HEK293 (cell line): ENCODE results near the gene ALOX5.

ENCODE experiments used
- YY1 ChIP-seq: fragments of 450-650 bp; formaldehyde crosslinking; IDR thresholded peaks from 2 replicates; pipeline ENCODE4 v1.5.1; 2018; ENCODE audit warnings: missing biosample characterization, missing genetic modification characterization
- ZNF214 ChIP-seq: fragments of 450-650 bp; formaldehyde crosslinking; IDR thresholded peaks from 2 replicates; pipeline ENCODE4 v1.5.1; 2017; ENCODE audit warnings: missing biosample characterization, mild to moderate bottlenecking, missing genetic modification characterization, borderline replicate concordance
- ZNF548 ChIP-seq: fragments of 450-650 bp; formaldehyde crosslinking; IDR thresholded peaks from 2 replicates; pipeline ENCODE4 v1.5.1; 2016; ENCODE audit warnings: missing biosample characterization, missing genetic modification characterization
- TF ChIP-seq, protein P1 (sequence below): fragments of 450-650 bp; formaldehyde crosslinking; IDR thresholded peaks from 2 replicates; pipeline ENCODE4 v1.5.1; 2016; ENCODE audit warnings: missing biosample characterization, missing genetic modification characterization
- TF ChIP-seq, protein P2 (sequence below): fragments of 450-650 bp; formaldehyde crosslinking; conservative IDR thresholded peaks from 2 replicates; pipeline ENCODE4 v1.5.1; 2016; ENCODE audit warnings: low read depth, missing biosample characterization, missing genetic modification characterization
- TF ChIP-seq, protein P3 (sequence below): fragments of 450-650 bp; formaldehyde crosslinking; IDR thresholded peaks from 2 replicates; pipeline ENCODE4 v1.5.1; 2016; ENCODE audit warnings: missing biosample characterization, missing genetic modification characterization
- TF ChIP-seq, protein P4 (sequence below): fragments of 450-650 bp; formaldehyde crosslinking; IDR thresholded peaks from 2 replicates; pipeline ENCODE4 v1.5.1; 2016; ENCODE audit warnings: missing biosample characterization, missing genetic modification characterization

DNA sequence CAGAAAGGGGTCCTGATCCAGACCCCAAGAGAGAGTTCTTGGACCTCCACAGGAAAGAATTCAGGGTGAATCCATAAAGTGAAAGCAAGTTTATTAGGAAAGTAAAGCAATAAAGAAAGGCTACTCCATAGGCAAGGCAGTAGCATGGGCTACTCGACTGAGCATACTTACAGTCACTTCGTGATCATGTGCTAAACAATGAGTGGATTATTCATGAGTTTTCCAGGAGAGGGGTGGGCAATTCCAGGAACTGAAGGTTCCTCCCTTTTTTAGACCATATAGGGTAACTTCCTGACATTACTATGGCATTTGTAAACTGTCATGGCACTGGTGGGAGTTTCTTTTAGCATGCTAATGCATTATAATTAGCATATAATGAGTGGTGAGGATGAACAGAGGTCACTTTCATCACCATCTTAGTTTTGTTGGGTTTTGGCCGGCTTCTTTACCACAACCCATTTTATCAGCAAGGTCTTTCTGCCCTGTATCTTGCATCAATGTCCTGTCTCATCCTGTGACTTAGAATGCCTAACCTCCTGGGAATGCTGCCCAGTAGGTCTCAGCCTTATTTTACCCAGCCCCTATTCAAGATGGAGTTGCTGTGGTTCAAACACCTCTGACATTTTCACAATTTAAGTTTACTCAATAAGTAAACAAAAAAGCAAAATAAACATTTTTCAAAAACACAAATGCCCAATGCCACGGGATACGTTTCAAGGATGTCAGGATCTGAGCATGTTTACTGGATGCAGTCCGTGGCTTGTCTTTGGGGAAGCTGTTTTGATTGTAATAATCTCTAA lies 37.0 kb downstream of the ALOX5 start:
- TF ChIP-seq, protein P1, sequence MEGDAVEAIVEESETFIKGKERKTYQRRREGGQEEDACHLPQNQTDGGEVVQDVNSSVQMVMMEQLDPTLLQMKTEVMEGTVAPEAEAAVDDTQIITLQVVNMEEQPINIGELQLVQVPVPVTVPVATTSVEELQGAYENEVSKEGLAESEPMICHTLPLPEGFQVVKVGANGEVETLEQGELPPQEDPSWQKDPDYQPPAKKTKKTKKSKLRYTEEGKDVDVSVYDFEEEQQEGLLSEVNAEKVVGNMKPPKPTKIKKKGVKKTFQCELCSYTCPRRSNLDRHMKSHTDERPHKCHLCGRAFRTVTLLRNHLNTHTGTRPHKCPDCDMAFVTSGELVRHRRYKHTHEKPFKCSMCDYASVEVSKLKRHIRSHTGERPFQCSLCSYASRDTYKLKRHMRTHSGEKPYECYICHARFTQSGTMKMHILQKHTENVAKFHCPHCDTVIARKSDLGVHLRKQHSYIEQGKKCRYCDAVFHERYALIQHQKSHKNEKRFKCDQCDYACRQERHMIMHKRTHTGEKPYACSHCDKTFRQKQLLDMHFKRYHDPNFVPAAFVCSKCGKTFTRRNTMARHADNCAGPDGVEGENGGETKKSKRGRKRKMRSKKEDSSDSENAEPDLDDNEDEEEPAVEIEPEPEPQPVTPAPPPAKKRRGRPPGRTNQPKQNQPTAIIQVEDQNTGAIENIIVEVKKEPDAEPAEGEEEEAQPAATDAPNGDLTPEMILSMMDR, result no peak
- TF ChIP-seq, protein P2, sequence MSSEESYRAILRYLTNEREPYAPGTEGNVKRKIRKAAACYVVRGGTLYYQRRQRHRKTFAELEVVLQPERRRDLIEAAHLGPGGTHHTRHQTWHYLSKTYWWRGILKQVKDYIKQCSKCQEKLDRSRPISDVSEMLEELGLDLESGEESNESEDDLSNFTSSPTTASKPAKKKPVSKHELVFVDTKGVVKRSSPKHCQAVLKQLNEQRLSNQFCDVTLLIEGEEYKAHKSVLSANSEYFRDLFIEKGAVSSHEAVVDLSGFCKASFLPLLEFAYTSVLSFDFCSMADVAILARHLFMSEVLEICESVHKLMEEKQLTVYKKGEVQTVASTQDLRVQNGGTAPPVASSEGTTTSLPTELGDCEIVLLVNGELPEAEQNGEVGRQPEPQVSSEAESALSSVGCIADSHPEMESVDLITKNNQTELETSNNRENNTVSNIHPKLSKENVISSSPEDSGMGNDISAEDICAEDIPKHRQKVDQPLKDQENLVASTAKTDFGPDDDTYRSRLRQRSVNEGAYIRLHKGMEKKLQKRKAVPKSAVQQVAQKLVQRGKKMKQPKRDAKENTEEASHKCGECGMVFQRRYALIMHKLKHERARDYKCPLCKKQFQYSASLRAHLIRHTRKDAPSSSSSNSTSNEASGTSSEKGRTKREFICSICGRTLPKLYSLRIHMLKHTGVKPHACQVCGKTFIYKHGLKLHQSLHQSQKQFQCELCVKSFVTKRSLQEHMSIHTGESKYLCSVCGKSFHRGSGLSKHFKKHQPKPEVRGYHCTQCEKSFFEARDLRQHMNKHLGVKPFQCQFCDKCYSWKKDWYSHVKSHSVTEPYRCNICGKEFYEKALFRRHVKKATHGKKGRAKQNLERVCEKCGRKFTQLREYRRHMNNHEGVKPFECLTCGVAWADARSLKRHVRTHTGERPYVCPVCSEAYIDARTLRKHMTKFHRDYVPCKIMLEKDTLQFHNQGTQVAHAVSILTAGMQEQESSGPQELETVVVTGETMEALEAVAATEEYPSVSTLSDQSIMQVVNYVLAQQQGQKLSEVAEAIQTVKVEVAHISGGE (tag by site-specific recombination), result no peak
- TF ChIP-seq ZNF214 (tag by site-specific recombination) (no peak), YY1 (no peak), ZNF548 (no peak)
- TF ChIP-seq, protein P3, sequence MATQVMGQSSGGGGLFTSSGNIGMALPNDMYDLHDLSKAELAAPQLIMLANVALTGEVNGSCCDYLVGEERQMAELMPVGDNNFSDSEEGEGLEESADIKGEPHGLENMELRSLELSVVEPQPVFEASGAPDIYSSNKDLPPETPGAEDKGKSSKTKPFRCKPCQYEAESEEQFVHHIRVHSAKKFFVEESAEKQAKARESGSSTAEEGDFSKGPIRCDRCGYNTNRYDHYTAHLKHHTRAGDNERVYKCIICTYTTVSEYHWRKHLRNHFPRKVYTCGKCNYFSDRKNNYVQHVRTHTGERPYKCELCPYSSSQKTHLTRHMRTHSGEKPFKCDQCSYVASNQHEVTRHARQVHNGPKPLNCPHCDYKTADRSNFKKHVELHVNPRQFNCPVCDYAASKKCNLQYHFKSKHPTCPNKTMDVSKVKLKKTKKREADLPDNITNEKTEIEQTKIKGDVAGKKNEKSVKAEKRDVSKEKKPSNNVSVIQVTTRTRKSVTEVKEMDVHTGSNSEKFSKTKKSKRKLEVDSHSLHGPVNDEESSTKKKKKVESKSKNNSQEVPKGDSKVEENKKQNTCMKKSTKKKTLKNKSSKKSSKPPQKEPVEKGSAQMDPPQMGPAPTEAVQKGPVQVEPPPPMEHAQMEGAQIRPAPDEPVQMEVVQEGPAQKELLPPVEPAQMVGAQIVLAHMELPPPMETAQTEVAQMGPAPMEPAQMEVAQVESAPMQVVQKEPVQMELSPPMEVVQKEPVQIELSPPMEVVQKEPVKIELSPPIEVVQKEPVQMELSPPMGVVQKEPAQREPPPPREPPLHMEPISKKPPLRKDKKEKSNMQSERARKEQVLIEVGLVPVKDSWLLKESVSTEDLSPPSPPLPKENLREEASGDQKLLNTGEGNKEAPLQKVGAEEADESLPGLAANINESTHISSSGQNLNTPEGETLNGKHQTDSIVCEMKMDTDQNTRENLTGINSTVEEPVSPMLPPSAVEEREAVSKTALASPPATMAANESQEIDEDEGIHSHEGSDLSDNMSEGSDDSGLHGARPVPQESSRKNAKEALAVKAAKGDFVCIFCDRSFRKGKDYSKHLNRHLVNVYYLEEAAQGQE, result no peak
- TF ChIP-seq, protein P4, sequence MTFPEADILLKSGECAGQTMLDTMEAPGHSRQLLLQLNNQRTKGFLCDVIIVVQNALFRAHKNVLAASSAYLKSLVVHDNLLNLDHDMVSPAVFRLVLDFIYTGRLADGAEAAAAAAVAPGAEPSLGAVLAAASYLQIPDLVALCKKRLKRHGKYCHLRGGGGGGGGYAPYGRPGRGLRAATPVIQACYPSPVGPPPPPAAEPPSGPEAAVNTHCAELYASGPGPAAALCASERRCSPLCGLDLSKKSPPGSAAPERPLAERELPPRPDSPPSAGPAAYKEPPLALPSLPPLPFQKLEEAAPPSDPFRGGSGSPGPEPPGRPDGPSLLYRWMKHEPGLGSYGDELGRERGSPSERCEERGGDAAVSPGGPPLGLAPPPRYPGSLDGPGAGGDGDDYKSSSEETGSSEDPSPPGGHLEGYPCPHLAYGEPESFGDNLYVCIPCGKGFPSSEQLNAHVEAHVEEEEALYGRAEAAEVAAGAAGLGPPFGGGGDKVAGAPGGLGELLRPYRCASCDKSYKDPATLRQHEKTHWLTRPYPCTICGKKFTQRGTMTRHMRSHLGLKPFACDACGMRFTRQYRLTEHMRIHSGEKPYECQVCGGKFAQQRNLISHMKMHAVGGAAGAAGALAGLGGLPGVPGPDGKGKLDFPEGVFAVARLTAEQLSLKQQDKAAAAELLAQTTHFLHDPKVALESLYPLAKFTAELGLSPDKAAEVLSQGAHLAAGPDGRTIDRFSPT, result no peak
